Measurements from ENCODE around the gene NCAM2. TPM values are rescaled to one million over a fixed set of nuclear protein-coding genes. Genes with fewer than 3 reads are reported as not detected.
A peak's percentile ranks its signal among the peaks of the same experiment; 100 is the strongest.

The NCAM2 gene
- total RNA-seq, 2 donors from 2014 or later: 1.8 to 2.3 TPM

GRCh38 chr21:21188513-21189195 lies 190.4 kb downstream of the NCAM2 start:
- H3K4me3 ChIP-seq: no peak overlapping the region
- no peaks in the 10 kb centered on the region for H3K4me1 ChIP-seq
- H3K36me3 ChIP-seq: no peaks in the 10 kb centered on the region
- no peak overlapping the region for H3K27ac ChIP-seq
- DNase-seq (ENCODE audit: low spot score): no peak
- no peak for TF ChIP-seq CTCF (IDR thresholded peaks at IDR 0.05)
- no peaks in the 10 kb centered on the region for H3K27me3 ChIP-seq
- H3K9me3 ChIP-seq: no peaks in the 10 kb centered on the region

GRCh38 chr21:21195417-21195943 lies 197.3 kb downstream of the NCAM2 start:
- H3K9me3 ChIP-seq: no peaks in the 10 kb centered on the region
- no peaks in the 10 kb centered on the region for H3K36me3 ChIP-seq
- DNase-seq (ENCODE audit: low spot score): no peak
- no peaks in the 10 kb centered on the region for H3K4me1 ChIP-seq
- no peaks in the 10 kb centered on the region for H3K27me3 ChIP-seq
- TF ChIP-seq CTCF (IDR thresholded peaks at IDR 0.05): no peak
- no peak overlapping the region for H3K4me3 ChIP-seq
- no peak overlapping the region for H3K27ac ChIP-seq

GRCh38 chr21:21196087-21196486 lies 197.9 kb downstream of the NCAM2 start:
- Histone ChIP-seq H3K9me3 (no peaks in the 10 kb centered on the region), H3K4me3 (no peak overlapping the region), H3K27ac (no peak overlapping the region), H3K27me3 (no peaks in the 10 kb centered on the region), H3K4me1 (no peaks in the 10 kb centered on the region), H3K36me3 (no peaks in the 10 kb centered on the region)
- no peak for DNase-seq (ENCODE audit: low spot score)
- no peak for TF ChIP-seq CTCF (IDR thresholded peaks at IDR 0.05)

GRCh38 chr21:21196848-21197247 lies 198.6 kb downstream of the NCAM2 start:
- H3K27ac ChIP-seq: no peak overlapping the region

GRCh38 chr21:21199342-21200102 lies 201.3 kb downstream of the NCAM2 start:
- Histone ChIP-seq H3K36me3 (no peaks in the 10 kb centered on the region), H3K27me3 (no peaks in the 10 kb centered on the region), H3K4me3 (no peak overlapping the region), H3K27ac (peak overlapping the region; percentile 55 to 72), H3K9me3 (no peaks in the 10 kb centered on the region), H3K4me1 (no peaks in the 10 kb centered on the region)
- no peak for DNase-seq (ENCODE audit: low spot score)
- TF ChIP-seq CTCF (IDR thresholded peaks at IDR 0.05): no peak

More at GRCh38 chr21:21196848-21197247, 198.6 kb downstream of the NCAM2 start:
- H3K36me3 ChIP-seq: no peaks in the 10 kb centered on the region
- no peak overlapping the region for H3K4me3 ChIP-seq
- no peak for TF ChIP-seq CTCF (IDR thresholded peaks at IDR 0.05)
- no peaks in the 10 kb centered on the region for H3K9me3 ChIP-seq
- no peaks in the 10 kb centered on the region for H3K27me3 ChIP-seq
- no peak for DNase-seq (ENCODE audit: low spot score)
- H3K4me1 ChIP-seq: no peaks in the 10 kb centered on the region

All from right atrium auricular region (tissue), 2 donors.